K562 treated with DMSO at 1 percent for 48 hours (cell line): ENCODE data around the gene USP17L26. TPM values are rescaled to one million over a fixed set of nuclear protein-coding genes. Genes with fewer than 3 reads are reported as not detected.

Experiments used
- total RNA-seq: library from RNA; unstranded; fragments of 300-600 nt; gene quantifications from 2 replicates; pipeline ENCODE4 v1.2.3, GENCODE V29; 2022; ENCODE audit warnings: low replicate concordance; ENCODE audit errors: extremely low read depth

Gene USP17L26, protein sequence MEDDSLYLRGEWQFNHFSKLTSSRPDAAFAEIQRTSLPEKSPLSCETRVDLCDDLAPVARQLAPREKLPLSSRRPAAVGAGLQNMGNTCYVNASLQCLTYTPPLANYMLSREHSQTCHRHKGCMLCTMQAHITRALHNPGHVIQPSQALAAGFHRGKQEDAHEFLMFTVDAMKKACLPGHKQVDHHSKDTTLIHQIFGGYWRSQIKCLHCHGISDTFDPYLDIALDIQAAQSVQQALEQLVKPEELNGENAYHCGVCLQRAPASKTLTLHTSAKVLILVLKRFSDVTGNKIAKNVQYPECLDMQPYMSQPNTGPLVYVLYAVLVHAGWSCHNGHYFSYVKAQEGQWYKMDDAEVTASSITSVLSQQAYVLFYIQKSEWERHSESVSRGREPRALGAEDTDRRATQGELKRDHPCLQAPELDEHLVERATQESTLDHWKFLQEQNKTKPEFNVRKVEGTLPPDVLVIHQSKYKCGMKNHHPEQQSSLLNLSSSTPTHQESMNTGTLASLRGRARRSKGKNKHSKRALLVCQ
- total RNA-seq = not detected in 2 replicates

DNA sequence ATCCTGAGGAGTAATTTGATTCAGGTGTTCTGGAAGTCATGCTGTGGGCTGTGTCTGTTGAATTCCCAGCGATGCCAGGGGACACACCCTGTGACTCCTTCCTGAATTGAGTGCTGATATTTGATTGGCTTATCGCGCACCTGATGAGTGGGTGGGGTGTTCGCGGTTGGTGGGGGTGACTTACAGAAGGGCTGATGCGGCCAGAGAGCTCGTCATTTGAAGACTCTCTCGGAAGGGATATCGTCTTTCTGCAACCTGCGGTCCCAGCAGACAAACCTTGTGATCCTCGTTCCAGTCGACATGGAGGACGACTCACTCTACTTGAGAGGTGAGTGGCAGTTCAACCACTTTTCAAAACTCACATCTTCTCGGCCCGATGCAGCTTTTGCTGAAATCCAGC, at the start of gene USP17L26:
TSS of gene USP17L26 (plus strand) at position 301 of the 400 bp plus-strand sequence. CDS start at position 301, 0 bp downstream.

DNA sequence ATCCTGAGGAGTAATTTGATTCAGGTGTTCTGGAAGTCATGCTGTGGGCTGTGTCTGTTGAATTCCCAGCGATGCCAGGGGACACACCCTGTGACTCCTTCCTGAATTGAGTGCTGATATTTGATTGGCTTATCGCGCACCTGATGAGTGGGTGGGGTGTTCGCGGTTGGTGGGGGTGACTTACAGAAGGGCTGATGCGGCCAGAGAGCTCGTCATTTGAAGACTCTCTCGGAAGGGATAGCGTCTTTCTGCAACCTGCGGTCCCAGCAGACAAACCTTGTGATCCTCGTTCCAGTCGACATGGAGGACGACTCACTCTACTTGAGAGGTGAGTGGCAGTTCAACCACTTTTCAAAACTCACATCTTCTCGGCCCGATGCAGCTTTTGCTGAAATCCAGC, 9.6 kb upstream of the USP17L26 start, which contains the start of gene USP17L24:
TSS of gene USP17L24 (plus strand) at position 301 of the 400 bp plus-strand sequence. CDS start at position 301, 0 bp downstream.

DNA sequence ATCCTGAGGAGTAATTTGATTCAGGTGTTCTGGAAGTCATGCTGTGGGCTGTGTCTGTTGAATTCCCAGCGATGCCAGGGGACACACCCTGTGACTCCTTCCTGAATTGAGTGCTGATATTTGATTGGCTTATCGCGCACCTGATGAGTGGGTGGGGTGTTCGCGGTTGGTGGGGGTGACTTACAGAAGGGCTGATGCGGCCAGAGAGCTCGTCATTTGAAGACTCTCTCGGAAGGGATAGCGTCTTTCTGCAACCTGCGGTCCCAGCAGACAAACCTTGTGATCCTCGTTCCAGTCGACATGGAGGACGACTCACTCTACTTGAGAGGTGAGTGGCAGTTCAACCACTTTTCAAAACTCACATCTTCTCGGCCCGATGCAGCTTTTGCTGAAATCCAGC, 4.8 kb upstream of the USP17L26 start, which contains the start of gene USP17L25:
TSS of gene USP17L25 (plus strand) at position 301 of the 400 bp plus-strand sequence. CDS start at position 301, 0 bp downstream.

DNA sequence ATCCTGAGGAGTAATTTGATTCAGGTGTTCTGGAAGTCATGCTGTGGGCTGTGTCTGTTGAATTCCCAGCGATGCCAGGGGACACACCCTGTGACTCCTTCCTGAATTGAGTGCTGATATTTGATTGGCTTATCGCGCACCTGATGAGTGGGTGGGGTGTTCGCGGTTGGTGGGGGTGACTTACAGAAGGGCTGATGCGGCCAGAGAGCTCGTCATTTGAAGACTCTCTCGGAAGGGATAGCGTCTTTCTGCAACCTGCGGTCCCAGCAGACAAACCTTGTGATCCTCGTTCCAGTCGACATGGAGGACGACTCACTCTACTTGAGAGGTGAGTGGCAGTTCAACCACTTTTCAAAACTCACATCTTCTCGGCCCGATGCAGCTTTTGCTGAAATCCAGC, 4.6 kb downstream of the USP17L26 start, which contains the start of gene USP17L5:
TSS of gene USP17L5 (plus strand) at position 301 of the 400 bp plus-strand sequence. CDS start at position 301, 0 bp downstream.

DNA sequence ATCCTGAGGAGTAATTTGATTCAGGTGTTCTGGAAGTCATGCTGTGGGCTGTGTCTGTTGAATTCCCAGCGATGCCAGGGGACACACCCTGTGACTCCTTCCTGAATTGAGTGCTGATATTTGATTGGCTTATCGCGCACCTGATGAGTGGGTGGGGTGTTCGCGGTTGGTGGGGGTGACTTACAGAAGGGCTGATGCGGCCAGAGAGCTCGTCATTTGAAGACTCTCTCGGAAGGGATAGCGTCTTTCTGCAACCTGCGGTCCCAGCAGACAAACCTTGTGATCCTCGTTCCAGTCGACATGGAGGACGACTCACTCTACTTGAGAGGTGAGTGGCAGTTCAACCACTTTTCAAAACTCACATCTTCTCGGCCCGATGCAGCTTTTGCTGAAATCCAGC, 9.4 kb downstream of the USP17L26 start, which contains the start of gene USP17L27:
TSS of gene USP17L27 (plus strand) at position 301 of the 400 bp plus-strand sequence. CDS start at position 301, 0 bp downstream.

DNA sequence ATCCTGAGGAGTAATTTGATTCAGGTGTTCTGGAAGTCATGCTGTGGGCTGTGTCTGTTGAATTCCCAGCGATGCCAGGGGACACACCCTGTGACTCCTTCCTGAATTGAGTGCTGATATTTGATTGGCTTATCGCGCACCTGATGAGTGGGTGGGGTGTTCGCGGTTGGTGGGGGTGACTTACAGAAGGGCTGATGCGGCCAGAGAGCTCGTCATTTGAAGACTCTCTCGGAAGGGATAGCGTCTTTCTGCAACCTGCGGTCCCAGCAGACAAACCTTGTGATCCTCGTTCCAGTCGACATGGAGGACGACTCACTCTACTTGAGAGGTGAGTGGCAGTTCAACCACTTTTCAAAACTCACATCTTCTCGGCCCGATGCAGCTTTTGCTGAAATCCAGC, 14.1 kb downstream of the USP17L26 start, which contains the start of gene USP17L28:
TSS of gene USP17L28 (plus strand) at position 301 of the 400 bp plus-strand sequence. CDS start at position 301, 0 bp downstream.

DNA sequence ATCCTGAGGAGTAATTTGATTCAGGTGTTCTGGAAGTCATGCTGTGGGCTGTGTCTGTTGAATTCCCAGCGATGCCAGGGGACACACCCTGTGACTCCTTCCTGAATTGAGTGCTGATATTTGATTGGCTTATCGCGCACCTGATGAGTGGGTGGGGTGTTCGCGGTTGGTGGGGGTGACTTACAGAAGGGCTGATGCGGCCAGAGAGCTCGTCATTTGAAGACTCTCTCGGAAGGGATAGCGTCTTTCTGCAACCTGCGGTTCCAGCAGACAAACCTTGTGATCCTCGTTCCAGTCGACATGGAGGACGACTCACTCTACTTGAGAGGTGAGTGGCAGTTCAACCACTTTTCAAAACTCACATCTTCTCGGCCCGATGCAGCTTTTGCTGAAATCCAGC, 18.9 kb downstream of the USP17L26 start, which contains the start of gene USP17L29:
TSS of gene USP17L29 (plus strand) at position 301 of the 400 bp plus-strand sequence. CDS start at position 301, 0 bp downstream.

DNA sequence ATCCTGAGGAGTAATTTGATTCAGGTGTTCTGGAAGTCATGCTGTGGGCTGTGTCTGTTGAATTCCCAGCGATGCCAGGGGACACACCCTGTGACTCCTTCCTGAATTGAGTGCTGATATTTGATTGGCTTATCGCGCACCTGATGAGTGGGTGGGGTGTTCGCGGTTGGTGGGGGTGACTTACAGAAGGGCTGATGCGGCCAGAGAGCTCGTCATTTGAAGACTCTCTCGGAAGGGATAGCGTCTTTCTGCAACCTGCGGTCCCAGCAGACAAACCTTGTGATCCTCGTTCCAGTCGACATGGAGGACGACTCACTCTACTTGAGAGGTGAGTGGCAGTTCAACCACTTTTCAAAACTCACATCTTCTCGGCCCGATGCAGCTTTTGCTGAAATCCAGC, 28.4 kb downstream of the USP17L26 start, which contains the start of gene USP17L30:
TSS of gene USP17L30 (plus strand) at position 301 of the 400 bp plus-strand sequence. CDS start at position 301, 0 bp downstream.

Other genes with a start within 250 kb of the USP17L26 start
- gene FAM90A26, start 164.2 kb upstream of the USP17L26 start, total RNA-seq = not detected in 2 replicates
- gene USP17L10, start 124.0 kb upstream of the USP17L26 start, total RNA-seq = not detected in 2 replicates
- not detected in 2 replicates for gene USP17L11, start 119.3 kb upstream of the USP17L26 start, total RNA-seq
- gene USP17L12, start 114.5 kb upstream of the USP17L26 start, total RNA-seq = not detected in 2 replicates
- not detected in 2 replicates for gene USP17L13, start 109.8 kb upstream of the USP17L26 start, total RNA-seq
- not detected in 2 replicates for gene USP17L15, start 100.3 kb upstream of the USP17L26 start, total RNA-seq
- gene USP17L17, start 90.8 kb upstream of the USP17L26 start, total RNA-seq = not detected in 2 replicates
- not detected in 2 replicates for gene USP17L18, start 86.0 kb upstream of the USP17L26 start, total RNA-seq
- gene USP17L19, start 81.3 kb upstream of the USP17L26 start, total RNA-seq = not detected in 2 replicates
- gene USP17L20, start 76.5 kb upstream of the USP17L26 start, total RNA-seq = not detected in 2 replicates
- gene USP17L21, start 71.8 kb upstream of the USP17L26 start, total RNA-seq = not detected in 2 replicates
- gene USP17L22, start 67.0 kb upstream of the USP17L26 start, total RNA-seq = not detected in 2 replicates
- gene USP17L24, start 9.5 kb upstream of the USP17L26 start, total RNA-seq = not detected in 2 replicates
- gene USP17L25, start 4.7 kb upstream of the USP17L26 start, total RNA-seq = not detected in 2 replicates
- not detected in 2 replicates for gene USP17L5, start 4.7 kb downstream of the USP17L26 start, total RNA-seq
- gene USP17L27, start 9.5 kb downstream of the USP17L26 start, total RNA-seq = not detected in 2 replicates
- not detected in 2 replicates for gene USP17L28, start 14.2 kb downstream of the USP17L26 start, total RNA-seq
- gene USP17L29, start 19.0 kb downstream of the USP17L26 start, total RNA-seq = not detected in 2 replicates
- gene USP17L30, start 28.5 kb downstream of the USP17L26 start, total RNA-seq = not detected in 2 replicates
- gene DEFB131A, start 109.8 kb downstream of the USP17L26 start, total RNA-seq = not detected in 2 replicates